HEK293 (cell line): Measurements from ENCODE around the gene CCDC127.
"Not testable (repeated sequence)": the region's sequence is repeated elsewhere in the genome, so short reads cannot be mapped to it uniquely, and the experiment has no call there.

Experiments
- CTCF ChIA-PET: fragments of 350-600 bp; formaldehyde crosslinking; extraction: SDS; loops from one replicate; lab custom pipeline; 2021; ENCODE audit warnings: antibody characterized with exemption; lab: Yijun Ruan, JAX
- POLR2A ChIA-PET: fragments of 300-600 bp; formaldehyde crosslinking; extraction: SDS; loops from one replicate; lab custom pipeline; 2020; ENCODE audit warnings: antibody characterized with exemption, inconsistent platforms; lab: Yijun Ruan, JAX
- H3K27ac ChIP-seq: fragments of 200-500 bp; sonication (Bioruptor generic); 2 replicates; pipeline ENCODE4 v1.5.1; 2014; ENCODE audit warnings: low read depth, low read length, control low read depth, inconsistent platforms; ENCODE audit errors: extremely low read depth
- H3K36me3 ChIP-seq, 2 experiments: fragments of 200-500 bp in 1 of 2; sonication (Bioruptor generic) in 1 of 2; 1 replicate in 1 of 2; 2 replicates in 1 of 2; pipeline ENCODE4 v1.5.1; 2014 to 2017; ENCODE audit warnings: inconsistent platforms in 2 of 2, low read length in 2 of 2; ENCODE audit not compliant: control insufficient read depth in 2 of 2, insufficient read depth in 1 of 2
- H3K4me1 ChIP-seq: fragments of 200-500 bp; sonication (Bioruptor generic); 2 replicates; pipeline ENCODE4 v1.5.1; 2014; ENCODE audit warnings: mild to moderate bottlenecking, low read length, inconsistent platforms; ENCODE audit not compliant: control insufficient read depth, insufficient read depth
- H3K4me3 ChIP-seq: 2 replicates; pipeline ENCODE4 v1.5.1; 2011; ENCODE audit warnings: low read depth, mild to moderate bottlenecking, control low read depth, low read length, moderate library complexity
- H3K9me3 ChIP-seq: fragments of 200-500 bp; sonication (Bioruptor generic); 2 replicates; pipeline ENCODE4 v1.5.1; 2014; ENCODE audit warnings: low read depth, low read length, inconsistent platforms; ENCODE audit not compliant: control insufficient read depth, insufficient read depth
- KLF10 ChIP-seq: fragments of 450-650 bp; IDR thresholded peaks from 2 replicates; pipeline ENCODE4 v1.5.1; 2018; ENCODE audit warnings: missing biosample characterization, mild to moderate bottlenecking, missing genetic modification characterization
- KLF8 ChIP-seq: fragments of 450-650 bp; formaldehyde crosslinking; IDR thresholded peaks from 2 replicates; pipeline ENCODE4 v1.5.1; 2016; ENCODE audit warnings: missing biosample characterization, missing genetic modification characterization
- ZBTB48 ChIP-seq: fragments of 450-650 bp; formaldehyde crosslinking; IDR thresholded peaks from 2 replicates; pipeline ENCODE4 v1.5.1; 2016; ENCODE audit warnings: missing biosample characterization, missing genetic modification characterization
- ZFP69B ChIP-seq: fragments of 450-650 bp; formaldehyde crosslinking; IDR thresholded peaks from 2 replicates; pipeline ENCODE4 v1.5.1; 2016; ENCODE audit warnings: missing biosample characterization, missing genetic modification characterization
- ZNF510 ChIP-seq: fragments of 450-650 bp; formaldehyde crosslinking; IDR thresholded peaks from 2 replicates; pipeline ENCODE4 v1.5.1; 2018; ENCODE audit warnings: mild to moderate bottlenecking, missing genetic modification characterization, missing biosample characterization; ENCODE audit not compliant: insufficient replicate concordance
- ZNF521 ChIP-seq: fragments of 450-650 bp; formaldehyde crosslinking; IDR thresholded peaks from 2 replicates; pipeline ENCODE4 v1.5.1; 2017; ENCODE audit warnings: missing biosample characterization, mild to moderate bottlenecking, missing genetic modification characterization
- ZSCAN23 ChIP-seq: fragments of 450-650 bp; formaldehyde crosslinking; IDR thresholded peaks from 2 replicates; pipeline ENCODE4 v1.5.1; 2016; ENCODE audit warnings: missing biosample characterization, missing genetic modification characterization
- ZXDB ChIP-seq: fragments of 450-650 bp; formaldehyde crosslinking; IDR thresholded peaks from 2 replicates; pipeline ENCODE4 v1.5.1; 2016; ENCODE audit warnings: missing biosample characterization, missing genetic modification characterization
- TF ChIP-seq, protein P1 (sequence below): fragments of 450-650 bp; formaldehyde crosslinking; IDR thresholded peaks from 2 replicates; pipeline ENCODE4 v1.5.1; 2016; ENCODE audit warnings: missing biosample characterization, missing genetic modification characterization
- TF ChIP-seq, protein P2 (sequence below): fragments of 450-650 bp; formaldehyde crosslinking; IDR thresholded peaks from 2 replicates; pipeline ENCODE4 v1.5.1; 2016; ENCODE audit warnings: missing biosample characterization, missing genetic modification characterization
- TF ChIP-seq, protein P3 (sequence below): fragments of 450-650 bp; formaldehyde crosslinking; conservative IDR thresholded peaks from 2 replicates; pipeline ENCODE4 v1.5.1; 2016; ENCODE audit warnings: low read depth, missing biosample characterization, missing genetic modification characterization
- TF ChIP-seq, protein P4 (sequence below): fragments of 450-650 bp; formaldehyde crosslinking; IDR thresholded peaks from 2 replicates; pipeline ENCODE4 v1.5.1; 2016; ENCODE audit warnings: missing biosample characterization, missing genetic modification characterization
- TF ChIP-seq, protein P5 (sequence below): fragments of 450-650 bp; formaldehyde crosslinking; IDR thresholded peaks from 2 replicates; pipeline ENCODE4 v1.5.1; 2016; ENCODE audit warnings: missing biosample characterization, missing genetic modification characterization, borderline replicate concordance

CCDC127 gene

DNA sequence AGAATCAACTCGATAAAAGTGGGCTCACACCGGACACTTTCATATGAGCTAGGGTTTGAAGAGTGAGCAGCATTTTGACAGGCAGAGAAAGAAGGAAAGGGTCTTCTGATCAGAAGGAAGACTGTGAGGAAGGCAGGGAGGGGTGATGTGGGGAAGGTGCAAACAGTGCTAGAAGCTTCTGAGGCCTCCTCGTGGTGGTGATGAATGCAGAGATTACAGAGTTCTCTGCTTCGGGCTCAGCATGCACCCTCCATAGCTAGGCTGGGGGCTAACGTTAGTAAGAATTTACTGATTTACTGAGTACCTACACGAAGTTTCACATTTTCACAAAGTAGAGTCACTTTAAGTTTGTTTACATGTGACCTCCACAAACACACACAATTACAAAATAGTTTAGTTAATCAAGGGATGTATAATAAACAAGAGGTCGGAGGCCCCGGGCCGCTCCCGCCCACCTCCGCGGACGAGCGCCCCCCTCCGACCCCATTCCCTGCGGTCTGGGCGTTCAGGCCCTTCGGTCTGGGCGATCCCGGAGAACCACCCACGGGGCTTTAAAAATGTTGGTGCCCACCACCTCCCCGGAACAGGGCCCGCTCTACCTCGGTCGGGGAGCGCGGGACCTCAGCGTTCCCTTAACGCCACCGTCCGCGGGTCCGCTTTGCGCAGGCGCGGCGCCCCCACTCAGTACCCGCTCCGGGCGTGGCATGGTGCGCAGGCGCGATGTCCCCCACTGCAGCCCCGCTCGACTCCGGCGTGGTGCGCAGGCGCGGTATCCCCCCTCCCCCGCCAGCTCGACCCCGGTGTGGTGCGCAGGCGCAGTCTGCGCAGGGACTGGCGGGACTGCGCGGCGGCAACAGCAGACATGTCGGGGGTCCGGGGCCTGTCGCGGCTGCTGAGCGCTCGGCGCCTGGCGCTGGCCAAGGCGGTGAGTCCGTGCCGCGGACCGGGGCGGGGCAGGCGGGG is at the start of gene CCDC127, which contains the start of gene SDHA (continued):
- TF ChIP-seq, protein P1, sequence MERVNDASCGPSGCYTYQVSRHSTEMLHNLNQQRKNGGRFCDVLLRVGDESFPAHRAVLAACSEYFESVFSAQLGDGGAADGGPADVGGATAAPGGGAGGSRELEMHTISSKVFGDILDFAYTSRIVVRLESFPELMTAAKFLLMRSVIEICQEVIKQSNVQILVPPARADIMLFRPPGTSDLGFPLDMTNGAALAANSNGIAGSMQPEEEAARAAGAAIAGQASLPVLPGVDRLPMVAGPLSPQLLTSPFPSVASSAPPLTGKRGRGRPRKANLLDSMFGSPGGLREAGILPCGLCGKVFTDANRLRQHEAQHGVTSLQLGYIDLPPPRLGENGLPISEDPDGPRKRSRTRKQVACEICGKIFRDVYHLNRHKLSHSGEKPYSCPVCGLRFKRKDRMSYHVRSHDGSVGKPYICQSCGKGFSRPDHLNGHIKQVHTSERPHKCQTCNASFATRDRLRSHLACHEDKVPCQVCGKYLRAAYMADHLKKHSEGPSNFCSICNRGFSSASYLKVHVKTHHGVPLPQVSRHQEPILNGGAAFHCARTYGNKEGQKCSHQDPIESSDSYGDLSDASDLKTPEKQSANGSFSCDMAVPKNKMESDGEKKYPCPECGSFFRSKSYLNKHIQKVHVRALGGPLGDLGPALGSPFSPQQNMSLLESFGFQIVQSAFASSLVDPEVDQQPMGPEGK, result peak; percentile 88
- TF ChIP-seq ZBTB48 (peak; percentile 48; the same call in 1 of the 2 replicates), KLF8 (tag by site-specific recombination) (peak; percentile 63; the same call in 1 of the 2 replicates)

DNA sequence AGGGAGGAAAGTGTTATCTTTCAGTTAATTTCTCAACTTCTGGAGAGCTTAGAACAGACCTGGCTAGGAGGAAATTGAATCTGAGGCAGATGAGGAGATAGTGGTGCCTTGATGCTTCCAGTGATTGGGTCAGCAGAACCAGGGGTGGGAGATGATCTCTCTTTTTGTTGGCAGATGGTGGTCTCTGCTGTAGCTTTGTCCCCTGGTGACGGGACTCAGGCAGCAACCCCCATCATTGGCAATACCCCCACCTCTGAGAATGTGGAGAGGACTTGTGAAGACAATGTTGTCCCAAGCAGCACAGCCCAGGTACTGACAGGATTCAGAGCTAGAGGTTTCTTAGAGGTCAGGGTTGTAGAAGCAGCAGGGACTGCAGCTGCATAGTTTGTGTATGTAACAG is 49.8 kb upstream of the CCDC127 start:
- no peak for TF ChIP-seq ZFP69B (tag by site-specific recombination)
- TF ChIP-seq ZNF510 (tag by site-specific recombination), result no peak
- no peak for TF ChIP-seq ZSCAN23 (tag by site-specific recombination)
- TF ChIP-seq, protein P2, sequence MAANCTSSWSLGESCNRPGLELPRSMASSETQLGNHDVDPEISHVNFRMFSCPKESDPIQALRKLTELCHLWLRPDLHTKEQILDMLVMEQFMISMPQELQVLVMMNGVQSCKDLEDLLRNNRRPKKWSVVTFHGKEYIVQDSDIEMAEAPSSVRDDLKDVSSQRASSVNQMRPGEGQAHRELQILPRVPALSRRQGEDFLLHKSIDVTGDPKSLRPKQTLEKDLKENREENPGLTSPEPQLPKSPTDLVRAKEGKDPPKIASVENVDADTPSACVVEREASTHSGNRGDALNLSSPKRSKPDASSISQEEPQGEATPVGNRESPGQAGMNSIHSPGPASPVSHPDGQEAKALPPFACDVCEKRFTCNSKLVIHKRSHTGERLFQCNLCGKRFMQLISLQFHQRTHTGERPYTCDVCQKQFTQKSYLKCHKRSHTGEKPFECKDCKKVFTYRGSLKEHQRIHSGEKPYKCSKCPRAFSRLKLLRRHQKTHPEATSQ (tag by site-specific recombination), result no peak
- TF ChIP-seq, protein P3, sequence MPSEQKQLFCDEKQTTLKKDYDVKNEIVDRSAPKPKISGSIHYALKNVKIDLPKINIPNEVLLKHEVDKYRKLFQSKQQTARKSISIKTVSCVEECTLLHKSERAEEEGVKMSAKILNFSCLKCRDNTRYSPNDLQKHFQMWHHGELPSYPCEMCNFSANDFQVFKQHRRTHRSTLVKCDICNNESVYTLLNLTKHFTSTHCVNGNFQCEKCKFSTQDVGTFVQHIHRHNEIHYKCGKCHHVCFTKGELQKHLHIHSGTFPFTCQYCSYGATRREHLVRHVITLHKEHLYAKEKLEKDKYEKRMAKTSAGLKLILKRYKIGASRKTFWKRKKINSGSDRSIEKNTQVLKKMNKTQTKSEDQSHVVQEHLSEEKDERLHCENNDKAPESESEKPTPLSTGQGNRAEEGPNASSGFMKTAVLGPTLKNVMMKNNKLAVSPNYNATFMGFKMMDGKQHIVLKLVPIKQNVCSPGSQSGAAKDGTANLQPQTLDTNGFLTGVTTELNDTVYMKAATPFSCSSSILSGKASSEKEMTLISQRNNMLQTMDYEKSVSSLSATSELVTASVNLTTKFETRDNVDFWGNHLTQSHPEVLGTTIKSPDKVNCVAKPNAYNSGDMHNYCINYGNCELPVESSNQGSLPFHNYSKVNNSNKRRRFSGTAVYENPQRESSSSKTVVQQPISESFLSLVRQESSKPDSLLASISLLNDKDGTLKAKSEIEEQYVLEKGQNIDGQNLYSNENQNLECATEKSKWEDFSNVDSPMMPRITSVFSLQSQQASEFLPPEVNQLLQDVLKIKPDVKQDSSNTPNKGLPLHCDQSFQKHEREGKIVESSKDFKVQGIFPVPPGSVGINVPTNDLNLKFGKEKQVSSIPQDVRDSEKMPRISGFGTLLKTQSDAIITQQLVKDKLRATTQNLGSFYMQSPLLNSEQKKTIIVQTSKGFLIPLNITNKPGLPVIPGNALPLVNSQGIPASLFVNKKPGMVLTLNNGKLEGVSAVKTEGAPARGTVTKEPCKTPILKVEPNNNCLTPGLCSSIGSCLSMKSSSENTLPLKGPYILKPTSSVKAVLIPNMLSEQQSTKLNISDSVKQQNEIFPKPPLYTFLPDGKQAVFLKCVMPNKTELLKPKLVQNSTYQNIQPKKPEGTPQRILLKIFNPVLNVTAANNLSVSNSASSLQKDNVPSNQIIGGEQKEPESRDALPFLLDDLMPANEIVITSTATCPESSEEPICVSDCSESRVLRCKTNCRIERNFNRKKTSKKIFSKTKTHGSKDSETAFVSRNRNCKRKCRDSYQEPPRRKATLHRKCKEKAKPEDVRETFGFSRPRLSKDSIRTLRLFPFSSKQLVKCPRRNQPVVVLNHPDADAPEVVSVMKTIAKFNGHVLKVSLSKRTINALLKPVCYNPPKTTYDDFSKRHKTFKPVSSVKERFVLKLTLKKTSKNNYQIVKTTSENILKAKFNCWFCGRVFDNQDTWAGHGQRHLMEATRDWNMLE (tag by site-specific recombination), result no peak
- no peak for TF ChIP-seq ZNF521 (tag by site-specific recombination)
- no peak for TF ChIP-seq KLF10 (tag by site-specific recombination)
- TF ChIP-seq, protein P4, sequence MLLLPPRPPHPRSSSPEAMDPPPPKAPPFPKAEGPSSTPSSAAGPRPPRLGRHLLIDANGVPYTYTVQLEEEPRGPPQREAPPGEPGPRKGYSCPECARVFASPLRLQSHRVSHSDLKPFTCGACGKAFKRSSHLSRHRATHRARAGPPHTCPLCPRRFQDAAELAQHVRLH (tag by site-specific recombination), result no peak
- TF ChIP-seq, protein P5, sequence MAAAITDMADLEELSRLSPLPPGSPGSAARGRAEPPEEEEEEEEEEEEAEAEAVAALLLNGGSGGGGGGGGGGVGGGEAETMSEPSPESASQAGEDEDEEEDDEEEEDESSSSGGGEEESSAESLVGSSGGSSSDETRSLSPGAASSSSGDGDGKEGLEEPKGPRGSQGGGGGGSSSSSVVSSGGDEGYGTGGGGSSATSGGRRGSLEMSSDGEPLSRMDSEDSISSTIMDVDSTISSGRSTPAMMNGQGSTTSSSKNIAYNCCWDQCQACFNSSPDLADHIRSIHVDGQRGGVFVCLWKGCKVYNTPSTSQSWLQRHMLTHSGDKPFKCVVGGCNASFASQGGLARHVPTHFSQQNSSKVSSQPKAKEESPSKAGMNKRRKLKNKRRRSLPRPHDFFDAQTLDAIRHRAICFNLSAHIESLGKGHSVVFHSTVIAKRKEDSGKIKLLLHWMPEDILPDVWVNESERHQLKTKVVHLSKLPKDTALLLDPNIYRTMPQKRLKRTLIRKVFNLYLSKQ, result no peak
- no peak for TF ChIP-seq ZXDB (tag by site-specific recombination)
- Histone ChIP-seq H3K27ac (no peak overlapping the region), H3K36me3 (peaks cover 9 to 17% of the 10 kb centered on the region in 2 experiments), H3K4me3 (no peak overlapping the region), H3K9me3 (no peaks in the 10 kb centered on the region), H3K4me1 (no peaks in the 10 kb centered on the region)
- ChIA-PET POLR2A (interaction anchor here (0.7 kb wide), 1 partner anchor 1252 kb away, joined by 4 read pairs; no protein-coding TSS in a partner anchor), CTCF (no interaction called here)

DNA sequence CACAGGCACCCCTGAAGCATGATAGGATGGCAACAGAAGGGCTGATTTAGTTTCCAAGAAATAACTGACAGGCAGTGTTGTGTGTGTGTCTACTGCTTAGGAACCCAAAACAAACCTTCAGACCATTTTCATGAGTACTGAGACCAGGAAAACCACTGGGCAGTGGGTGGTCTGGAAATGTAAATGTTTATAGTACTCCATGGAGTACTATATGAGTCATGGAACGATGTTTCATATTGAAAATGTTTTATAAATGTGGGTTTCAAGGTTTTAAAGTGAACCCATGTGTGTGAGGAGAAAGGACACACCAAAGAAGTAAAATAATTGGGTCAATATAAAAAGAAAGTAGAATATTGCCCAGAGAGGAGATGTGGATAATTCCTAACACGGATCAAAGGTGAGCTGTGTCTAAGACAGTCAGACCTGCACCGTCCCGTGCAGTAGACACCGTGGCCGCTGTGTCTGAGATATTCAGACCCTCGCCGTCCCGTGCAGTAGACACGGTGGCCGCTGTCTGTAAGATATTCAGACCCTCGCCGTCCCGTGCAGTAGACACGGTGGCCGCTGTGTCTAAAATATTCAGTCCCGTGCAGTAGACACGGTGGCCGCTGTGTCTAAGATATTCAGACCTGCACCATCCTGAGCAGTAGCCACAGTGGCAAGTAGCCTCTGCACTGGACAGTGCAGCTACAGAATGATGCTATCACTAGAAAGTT is 48.5 kb upstream of the CCDC127 start:
- H3K9me3 ChIP-seq, H3K4me1 ChIP-seq, CTCF ChIA-PET, H3K4me3 ChIP-seq, POLR2A ChIA-PET, H3K27ac ChIP-seq: not testable (repeated sequence)
- H3K36me3 ChIP-seq, result peaks cover 9 to 17% of the 10 kb centered on the region in 2 experiments
